H1 (cell line): ENCODE data around the gene GH1. TPM values are rescaled to one million over a fixed set of nuclear protein-coding genes. Genes with fewer than 3 reads are reported as not detected.

ENCODE experiments used
- ASH2L ChIP-seq: fragments of 200-600, 300-600 bp; sonication (generic); IDR thresholded peaks from one replicate; pipeline ENCODE4 v1.7.1; 2017; ENCODE audit warnings: low read length
- HDAC2 ChIP-seq, 2 experiments: fragments of 300-600 bp in 1 of 2; sonication (generic) in 1 of 2; IDR thresholded peaks; 2 replicates each; pipeline ENCODE4 v1.6.1; 2011 to 2012; ENCODE audit warnings: low read depth in 2 of 2, low read length in 2 of 2, mild to moderate bottlenecking in 2 of 2, moderate library complexity in 2 of 2, borderline replicate concordance in 1 of 2, inconsistent platforms in 1 of 2
- ZNF274 ChIP-seq: IDR thresholded peaks from 2 replicates; pipeline ENCODE4 v1.7.0; 2012; ENCODE audit warnings: low read length, borderline replicate concordance; ENCODE audit errors: extremely low read depth
- polyA plus RNA-seq, 7 experiments: library from polyadenylated mRNA; depleted of rRNA in 3 of 7; stranded (reverse) in 5 of 7; unstranded in 2 of 7; fragments of >200 nt in 5 of 7; fragments of 200-250 nt in 2 of 7; gene quantifications; 1 replicate in 5 of 7; 2 replicates in 1 of 7; 4 replicates in 1 of 7; pipeline versions ENCODE4 v1.2.1 to v1.2.3, GENCODE V29; 2011 to 2013; ENCODE audit warnings: missing spikeins in 2 of 7, mixed read lengths in 2 of 7
- total RNA-seq: library from RNA; stranded (reverse); fragmentation: NEBNext Ultra II Directional; extraction: Animal tissue kit (Norgen Biotek cat#: 25700); gene quantifications from 2 replicates; pipeline ENCODE4 v1.2.1, GENCODE V29; 2021

GH1 gene
- total and polyA plus RNA-seq, 2 of the 8 experiments (the other 6 are each of a cell fraction or from before 2014, with no cell fraction given) = 0.41 TPM; not detected in 1

DNA sequence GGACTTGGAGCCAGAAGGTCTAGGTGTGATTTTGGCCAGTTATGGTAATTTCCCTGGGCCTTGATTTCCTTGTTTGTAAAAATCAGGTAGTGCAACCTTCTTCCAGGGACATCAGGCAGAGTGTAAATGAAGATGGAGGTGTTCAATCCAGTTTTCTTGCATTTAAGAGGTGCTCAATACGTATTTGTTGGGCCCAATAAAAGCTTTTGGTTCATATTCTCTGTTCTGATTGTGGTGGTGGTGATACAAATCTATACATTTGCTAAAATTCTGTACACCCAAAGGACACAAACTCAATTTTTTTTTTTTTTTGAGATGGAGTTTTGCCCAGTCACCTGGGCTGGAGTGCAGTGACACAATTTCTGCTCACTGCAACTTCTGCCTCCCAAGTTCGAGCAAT, 7.5 kb upstream of the GH1 start (continued):
- no peak for TF ChIP-seq ASH2L
- no peak for TF ChIP-seq HDAC2 (IDR thresholded peaks at IDR 0.05; ENCODE audit: borderline replicate concordance in 1 of 2, low read depth in 2 of 2, low read length in 2 of 2)
- TF ChIP-seq ZNF274 = no peak
- TF ChIP-seq, all 59 proteins: peak for 0
